ENCODE results near the gene FFAR3. TPM values are rescaled to one million over a fixed set of nuclear protein-coding genes. Genes with fewer than 3 reads are reported as not detected.

The FFAR3 gene
- total RNA-seq, 6 experiments from 2014 or later: not detected

GRCh38 chr19:35407619-35408018 lies 49.4 kb downstream of the FFAR3 start:
- H3K4me3 Mint-ChIP-seq: no peak overlapping the region
- no peak for TF ChIP-seq CTCF (IDR thresholded peaks at IDR 0.05)
- H3K27ac Mint-ChIP-seq: no peak overlapping the region
- no peaks in the 10 kb centered on the region for H3K36me3 Mint-ChIP-seq (ENCODE audit: low read depth)
- DNase-seq: no peak
- peaks cover 29% of the 10 kb centered on the region for H3K27me3 Mint-ChIP-seq (ENCODE audit: insufficient read depth)
- H3K9me3 Mint-ChIP-seq: no peaks in the 10 kb centered on the region
- peaks cover 14% of the 10 kb centered on the region for H3K4me1 Mint-ChIP-seq (ENCODE audit: low read depth)

GRCh38 chr19:35408284-35409171 lies 50.3 kb downstream of the FFAR3 start:
- Mint-ChIP-seq H3K4me1 (ENCODE audit: low read depth) (peaks cover 14% of the 10 kb centered on the region), H3K27ac (no peak overlapping the region), H3K27me3 (ENCODE audit: insufficient read depth) (peaks cover 33% of the 10 kb centered on the region), H3K9me3 (no peaks in the 10 kb centered on the region), H3K4me3 (no peak overlapping the region), H3K36me3 (ENCODE audit: low read depth) (no peaks in the 10 kb centered on the region)
- no peak for TF ChIP-seq CTCF (IDR thresholded peaks at IDR 0.05)
- DNase-seq: no peak

GRCh38 chr19:35409191-35409590 lies 50.9 kb downstream of the FFAR3 start:
- TF ChIP-seq CTCF (IDR thresholded peaks at IDR 0.05): no peak
- Mint-ChIP-seq H3K27ac (no peak overlapping the region), H3K4me1 (ENCODE audit: low read depth) (peaks cover 14% of the 10 kb centered on the region), H3K27me3 (ENCODE audit: insufficient read depth) (peaks cover 39% of the 10 kb centered on the region), H3K4me3 (no peak overlapping the region), H3K9me3 (no peaks in the 10 kb centered on the region), H3K36me3 (ENCODE audit: low read depth) (no peaks in the 10 kb centered on the region)
- no peak for DNase-seq

Small RNA genes within 50 kb of the gene (microRNA-seq; reads per million reads assigned to microRNA genes)
- gene MIR5196: not detected

Other genes with a start within 250 kb of the FFAR3 start
- not detected for gene FXYD3, start 242.6 kb upstream of the FFAR3 start, total RNA-seq (2021; fragmentation: NEBNext Ultra II Directional; extraction: Animal tissue kit (Norgen Biotek cat#: 25700))
- under 1 TPM in 5 of 6 experiments, not detected in 1; 0.08 to 0.17 (median 0.10) TPM for gene LGI4, start 223.4 kb upstream of the FFAR3 start, total RNA-seq (2021; fragmentation: NEBNext Ultra II Directional; extraction: Animal tissue kit (Norgen Biotek cat#: 25700))
- 1 to 10 TPM in 4 of 6 experiments, under 1 TPM in 1, not detected in 1; 0.92 to 2.7 (median 2.1) TPM for gene FXYD1, start 219.6 kb upstream of the FFAR3 start, total RNA-seq (2021; fragmentation: NEBNext Ultra II Directional; extraction: Animal tissue kit (Norgen Biotek cat#: 25700))
- under 1 TPM in 3 of 6 experiments, not detected in 3; 0.32 to 0.87 (median 0.68) TPM for gene FXYD7, start 215.2 kb upstream of the FFAR3 start, total RNA-seq (2021; fragmentation: NEBNext Ultra II Directional; extraction: Animal tissue kit (Norgen Biotek cat#: 25700))
- 100 to 1,000 TPM; 317 to 417 (median 353) TPM for gene FXYD5, start 203.7 kb upstream of the FFAR3 start, total RNA-seq (2021; fragmentation: NEBNext Ultra II Directional; extraction: Animal tissue kit (Norgen Biotek cat#: 25700))
- not detected for gene FAM187B, start 129.7 kb upstream of the FFAR3 start, total RNA-seq (2021; fragmentation: NEBNext Ultra II Directional; extraction: Animal tissue kit (Norgen Biotek cat#: 25700))
- 1 to 10 TPM; 1.7 to 3.3 (median 2.3) TPM for gene LSR, start 109.5 kb upstream of the FFAR3 start, total RNA-seq (2021; fragmentation: NEBNext Ultra II Directional; extraction: Animal tissue kit (Norgen Biotek cat#: 25700))
- 10 to 100 TPM; 66.0 to 78.1 (median 71.4) TPM for gene USF2, start 89.5 kb upstream of the FFAR3 start, total RNA-seq (2021; fragmentation: NEBNext Ultra II Directional; extraction: Animal tissue kit (Norgen Biotek cat#: 25700))
- not detected for gene HAMP, start 75.9 kb upstream of the FFAR3 start, total RNA-seq (2021; fragmentation: NEBNext Ultra II Directional; extraction: Animal tissue kit (Norgen Biotek cat#: 25700))
- gene MAG, start 66.3 kb upstream of the FFAR3 start, total RNA-seq (2021; fragmentation: NEBNext Ultra II Directional; extraction: Animal tissue kit (Norgen Biotek cat#: 25700)): not detected
- gene CD22, start 29.3 kb upstream of the FFAR3 start, total RNA-seq (2021; fragmentation: NEBNext Ultra II Directional; extraction: Animal tissue kit (Norgen Biotek cat#: 25700)): under 1 TPM in 4 of 6 experiments, not detected in 2; 0.24 to 0.59 (median 0.57) TPM
- gene FFAR1, start 10.6 kb upstream of the FFAR3 start, total RNA-seq (2021; fragmentation: NEBNext Ultra II Directional; extraction: Animal tissue kit (Norgen Biotek cat#: 25700)): not detected
- not detected for gene GPR42, start 12.6 kb downstream of the FFAR3 start, total RNA-seq (2021; fragmentation: NEBNext Ultra II Directional; extraction: Animal tissue kit (Norgen Biotek cat#: 25700))
- gene FFAR2, start 89.8 kb downstream of the FFAR3 start, total RNA-seq (2021; fragmentation: NEBNext Ultra II Directional; extraction: Animal tissue kit (Norgen Biotek cat#: 25700)): not detected
- gene KRTDAP, start 132.0 kb downstream of the FFAR3 start, total RNA-seq (2021; fragmentation: NEBNext Ultra II Directional; extraction: Animal tissue kit (Norgen Biotek cat#: 25700)): not detected
- under 1 TPM in 3 of 6 experiments, not detected in 3; 0.27 to 0.75 (median 0.73) TPM for gene DMKN, start 155.2 kb downstream of the FFAR3 start, total RNA-seq (2021; fragmentation: NEBNext Ultra II Directional; extraction: Animal tissue kit (Norgen Biotek cat#: 25700))
- 1 to 10 TPM; 1.6 to 3.3 (median 2.0) TPM for gene SBSN, start 169.9 kb downstream of the FFAR3 start, total RNA-seq (2021; fragmentation: NEBNext Ultra II Directional; extraction: Animal tissue kit (Norgen Biotek cat#: 25700))
- not detected for gene GAPDHS, start 175.0 kb downstream of the FFAR3 start, total RNA-seq (2021; fragmentation: NEBNext Ultra II Directional; extraction: Animal tissue kit (Norgen Biotek cat#: 25700))
- gene TMEM147, start 187.2 kb downstream of the FFAR3 start, total RNA-seq (2021; fragmentation: NEBNext Ultra II Directional; extraction: Animal tissue kit (Norgen Biotek cat#: 25700)): 100 to 1,000 TPM; 104 to 130 (median 115) TPM
- not detected for gene ATP4A, start 205.2 kb downstream of the FFAR3 start, total RNA-seq (2021; fragmentation: NEBNext Ultra II Directional; extraction: Animal tissue kit (Norgen Biotek cat#: 25700))
- not detected for gene PMIS2, start 227.7 kb downstream of the FFAR3 start, total RNA-seq (2021; fragmentation: NEBNext Ultra II Directional; extraction: Animal tissue kit (Norgen Biotek cat#: 25700))